Activated CD4-positive, alpha-beta T cell treated with anti-CD3 and anti-CD28 coated beads, Interleukin-2, Interleukin-4, amounts not matched to agents 100 ng/mL and 50 ng/mL, durations not matched to agents 16 hours and 8 hours (primary cell): ENCODE data around the gene IQCK.
A peak's percentile ranks its signal among the peaks of the same experiment; 100 is the strongest.

Source experiments
- DNase-seq: peaks from one replicate; pipeline ENCODE4 v3.0.0-alpha.2; 2020; ENCODE audit warnings: low spot score

IQCK gene

DNA sequence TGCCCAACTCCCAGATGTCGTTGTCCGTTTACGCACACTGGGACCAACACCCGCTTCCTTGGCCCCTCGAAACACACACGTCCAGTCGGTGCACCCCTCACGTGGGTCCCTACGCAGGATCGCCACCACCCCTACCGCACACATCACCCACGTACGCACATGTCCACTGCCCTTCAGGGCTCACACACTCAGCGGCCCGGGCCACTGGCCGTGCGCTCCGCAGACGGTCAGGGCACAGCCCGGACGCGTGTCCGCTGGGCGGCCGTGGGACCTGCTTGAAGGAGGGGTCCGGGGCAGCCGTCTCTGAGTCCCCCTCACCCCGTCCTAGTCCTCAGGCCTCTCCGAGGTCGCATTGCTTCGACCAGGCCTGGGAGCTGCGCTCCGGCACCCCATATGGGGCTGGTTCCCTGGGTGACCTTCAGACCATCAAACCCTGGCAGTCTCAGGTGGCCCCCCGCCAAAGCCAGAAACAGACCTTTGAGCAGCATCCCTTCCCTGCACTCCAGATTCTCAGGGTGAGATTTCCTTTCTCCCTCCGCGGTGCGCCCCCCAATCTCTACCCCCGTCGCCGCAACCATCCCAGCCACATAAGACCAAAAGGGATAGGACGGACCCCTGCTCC is 167.5 kb downstream of the IQCK start:
- DNase-seq: no peak

DNA sequence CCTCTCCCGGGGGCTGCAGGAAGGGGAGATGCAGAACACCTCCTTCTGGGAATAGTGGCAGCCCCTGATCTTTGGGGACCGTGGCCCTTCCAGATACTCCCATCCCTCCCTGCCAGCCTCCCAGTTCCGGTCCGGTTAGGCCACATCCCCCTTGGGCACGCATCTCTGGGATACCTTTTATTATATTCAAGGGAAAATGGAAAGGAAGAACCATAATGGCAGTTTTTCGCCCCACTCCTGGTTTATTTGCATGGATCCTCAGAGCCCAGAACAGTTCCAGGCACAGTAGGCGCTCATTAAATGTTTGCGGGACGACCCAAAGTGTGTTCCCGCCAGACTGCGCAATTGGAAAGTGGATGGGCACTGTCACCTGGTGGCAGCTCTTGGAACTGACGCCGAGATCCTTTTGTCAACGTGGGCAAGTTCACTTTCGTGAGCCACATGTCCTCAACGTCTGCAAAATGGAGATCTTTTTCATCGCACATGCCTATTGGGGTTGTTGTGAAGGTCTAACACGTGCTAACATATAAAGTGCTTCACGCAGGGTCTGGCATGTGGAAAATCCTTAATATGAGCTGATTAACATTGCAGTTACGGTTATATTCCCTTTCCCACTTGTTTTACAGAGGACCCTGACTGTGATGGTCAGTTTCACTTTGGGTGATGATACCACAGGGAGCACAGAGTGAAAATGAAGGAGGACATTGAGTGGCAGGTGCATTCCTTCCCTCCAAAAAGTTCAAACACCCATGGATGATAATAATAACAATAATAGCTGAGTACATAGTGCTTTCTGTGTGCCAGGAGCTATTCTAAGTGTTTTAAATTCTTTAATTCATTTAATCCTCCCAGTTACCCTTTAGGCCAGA is 168.2 kb downstream of the IQCK start:
- peak; percentile 83 for DNase-seq

DNA sequence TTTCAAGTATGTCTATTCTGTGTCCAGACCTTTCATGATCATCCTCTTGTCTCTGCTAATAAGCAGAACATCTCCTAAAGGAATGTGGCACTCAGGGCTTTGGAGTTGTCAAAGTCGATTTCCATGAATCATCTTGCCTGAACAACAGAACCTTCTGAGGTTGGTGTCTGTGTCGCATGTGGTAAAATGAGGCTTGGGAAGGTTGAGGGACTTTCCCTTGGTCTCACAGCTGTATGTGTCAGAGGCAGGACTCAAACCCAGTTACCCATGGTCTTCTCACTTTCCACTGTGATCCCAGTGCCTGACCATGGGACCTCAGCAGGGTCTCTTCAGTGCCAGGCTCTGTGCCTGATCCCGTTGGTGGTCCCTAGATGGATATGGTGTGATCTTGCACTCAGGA is 170.8 kb downstream of the IQCK start:
- DNase-seq: peak; percentile 3

DNA sequence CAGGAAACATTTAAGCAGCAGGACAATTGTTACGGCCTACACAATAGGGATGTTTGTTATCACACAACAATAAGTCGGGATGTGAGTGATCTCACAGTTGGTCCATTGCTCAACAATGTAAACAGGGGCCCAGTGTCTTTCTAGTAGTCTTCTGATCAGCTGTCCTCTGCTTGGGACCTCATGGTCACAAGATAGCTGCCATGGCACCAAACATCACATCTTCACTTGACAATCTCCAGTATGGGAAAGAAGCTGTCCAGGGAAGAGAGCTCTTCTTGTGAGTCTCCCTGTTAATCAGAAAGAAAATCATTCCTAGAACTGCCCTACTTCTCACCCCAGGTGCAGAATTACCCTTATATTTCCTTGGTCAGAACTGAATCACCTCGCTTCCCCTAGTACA is 172.8 kb downstream of the IQCK start:
- no peak for DNase-seq

DNA sequence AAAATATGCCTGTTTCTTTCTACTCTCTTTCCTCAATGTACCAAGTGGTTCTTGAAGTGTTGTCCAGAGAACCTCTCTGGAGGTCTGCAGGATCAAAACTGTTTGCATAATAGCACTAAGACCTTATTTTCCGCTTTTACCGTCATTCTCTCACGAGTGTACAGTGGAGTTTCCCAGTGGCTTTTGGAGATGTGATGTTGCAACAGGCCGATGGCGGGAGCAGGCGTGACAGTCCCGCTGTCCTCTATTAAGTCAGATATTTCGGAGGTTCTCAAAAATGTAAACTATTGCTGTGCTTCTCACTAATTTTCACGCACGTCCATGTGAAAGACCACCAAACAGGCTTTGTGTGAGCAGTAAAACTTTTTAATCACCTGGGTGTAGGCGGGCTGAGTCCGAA is 174.8 kb downstream of the IQCK start:
- no peak for DNase-seq

DNA sequence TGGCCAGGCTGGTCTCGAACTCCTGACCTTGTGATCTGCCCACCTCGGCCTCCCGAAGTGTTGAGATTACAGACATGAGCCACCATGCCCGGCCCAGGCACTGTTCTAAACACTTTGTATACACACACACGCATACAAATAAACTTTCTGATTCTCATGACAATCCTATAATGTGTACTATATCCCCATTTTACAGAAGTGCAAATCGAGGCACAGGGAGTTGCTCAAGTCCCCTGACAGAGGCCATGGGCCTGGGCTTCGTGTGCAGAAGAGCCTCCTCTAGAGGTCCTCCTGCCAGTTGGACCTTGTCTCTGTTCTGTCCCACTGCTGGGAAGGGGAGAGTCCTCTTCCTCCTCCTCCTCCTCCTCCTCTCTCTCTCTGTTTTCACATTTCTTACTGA is 176.5 kb downstream of the IQCK start:
- DNase-seq: no peak

DNA sequence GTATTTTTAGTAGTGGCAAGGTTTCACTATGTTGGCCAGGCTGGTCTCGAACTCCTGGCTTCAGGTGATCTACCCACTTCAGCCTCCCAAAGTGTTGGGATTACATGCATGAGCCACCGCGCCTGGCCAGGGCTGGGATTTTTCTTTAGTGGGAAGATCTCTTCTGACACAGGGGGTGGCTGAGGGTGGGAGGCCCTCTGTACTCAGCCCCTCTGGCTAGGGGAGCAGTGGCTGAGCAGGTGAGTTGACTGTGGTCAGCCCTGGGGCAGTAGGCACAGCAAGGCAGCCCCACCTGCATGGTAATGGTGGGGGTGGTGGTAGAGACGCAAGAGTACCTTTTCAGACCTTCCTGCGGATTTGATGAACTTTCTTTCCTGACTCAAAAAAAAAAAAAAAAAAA is 178.9 kb downstream of the IQCK start:
- no peak for DNase-seq

DNA sequence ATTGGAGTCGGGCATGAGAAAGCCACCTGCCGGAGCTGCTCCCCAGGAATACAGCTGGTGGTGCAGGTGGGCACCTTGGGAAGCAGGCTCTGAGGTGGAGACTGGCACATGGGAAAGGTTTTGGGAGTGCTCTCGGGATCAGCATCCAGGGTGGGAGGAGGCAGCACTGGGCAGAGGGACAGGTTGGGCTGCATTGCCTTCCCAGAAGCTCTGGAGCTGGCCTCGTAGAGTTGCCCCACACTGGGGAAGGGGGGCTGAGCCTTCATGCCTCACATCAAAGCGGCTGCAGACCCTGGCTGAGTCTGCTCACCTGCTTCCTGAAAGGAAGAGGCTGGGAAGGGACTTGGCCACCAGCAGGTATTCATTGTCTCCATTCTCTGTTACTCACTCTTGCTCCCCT is 180.1 kb downstream of the IQCK start:
- no peak for DNase-seq

DNA sequence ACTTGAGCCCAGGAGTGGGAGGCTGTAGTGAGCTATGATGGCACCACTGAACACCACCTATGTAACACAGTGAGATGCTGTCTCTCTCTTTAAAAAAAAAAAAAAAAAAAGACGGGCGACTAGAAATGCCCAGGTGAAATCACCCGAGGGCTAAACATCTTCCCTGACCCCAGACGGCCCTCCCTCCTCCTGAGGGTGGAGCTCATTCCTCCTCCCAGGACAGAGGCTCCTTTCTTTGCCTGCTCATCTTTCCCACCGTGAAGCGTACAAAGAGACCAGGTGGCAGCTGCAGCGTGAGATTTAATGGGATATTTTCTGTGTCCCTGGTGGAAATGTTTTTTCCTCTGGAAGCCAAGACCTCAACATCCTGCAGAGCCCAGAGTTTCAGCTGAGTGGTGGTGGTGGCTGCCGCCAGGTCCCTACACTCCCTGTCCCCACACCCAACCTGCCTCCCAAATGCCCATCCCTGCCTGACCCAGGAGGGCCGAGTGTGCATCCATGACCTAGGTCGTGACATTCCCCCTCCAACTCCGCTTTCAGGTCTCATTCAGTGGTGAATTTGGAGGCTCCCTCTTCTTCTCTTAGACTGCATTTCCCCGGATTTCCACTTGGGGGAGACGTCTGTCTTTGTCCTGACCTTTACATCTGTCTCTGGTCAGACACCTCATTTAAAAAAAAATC is 181.0 kb downstream of the IQCK start:
- peak; percentile 57 for DNase-seq

DNA sequence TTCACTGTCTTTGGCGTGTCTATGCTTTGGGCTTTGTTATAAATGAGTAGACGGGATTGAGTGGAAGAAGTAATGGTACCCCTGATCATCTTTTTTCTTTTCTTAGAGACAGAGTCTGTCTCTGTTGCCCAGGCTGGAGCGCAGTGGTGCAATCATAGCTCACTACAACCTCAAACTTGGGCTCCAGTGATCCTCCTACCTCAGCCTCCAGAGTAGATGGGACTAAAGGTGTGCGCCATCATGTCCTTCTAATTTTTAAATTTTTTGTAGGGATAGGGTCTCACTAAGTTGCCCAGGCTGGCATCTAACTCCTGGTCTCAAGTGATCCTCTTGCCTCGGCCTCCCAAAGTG is 181.5 kb downstream of the IQCK start:
- no peak for DNase-seq

DNA sequence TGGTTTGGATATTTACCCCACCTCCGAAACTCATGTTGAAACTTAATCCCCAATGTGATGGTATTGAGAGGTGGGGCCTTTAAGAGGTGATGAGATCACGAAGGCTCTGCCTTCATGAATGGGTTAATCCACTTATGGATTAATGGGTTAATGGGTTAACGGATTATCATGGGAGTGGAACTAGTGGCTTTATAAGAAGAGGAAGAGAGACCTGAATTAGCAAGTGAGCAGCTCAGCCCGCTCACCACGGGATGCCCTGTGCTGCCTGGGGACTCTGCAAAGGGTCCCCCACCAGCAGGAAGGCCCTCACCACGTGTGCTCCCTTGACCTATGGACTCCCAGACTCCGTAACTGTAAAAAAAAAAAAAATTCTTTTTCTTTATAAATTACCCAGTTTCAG is 183.1 kb downstream of the IQCK start:
- no peak for DNase-seq

DNA sequence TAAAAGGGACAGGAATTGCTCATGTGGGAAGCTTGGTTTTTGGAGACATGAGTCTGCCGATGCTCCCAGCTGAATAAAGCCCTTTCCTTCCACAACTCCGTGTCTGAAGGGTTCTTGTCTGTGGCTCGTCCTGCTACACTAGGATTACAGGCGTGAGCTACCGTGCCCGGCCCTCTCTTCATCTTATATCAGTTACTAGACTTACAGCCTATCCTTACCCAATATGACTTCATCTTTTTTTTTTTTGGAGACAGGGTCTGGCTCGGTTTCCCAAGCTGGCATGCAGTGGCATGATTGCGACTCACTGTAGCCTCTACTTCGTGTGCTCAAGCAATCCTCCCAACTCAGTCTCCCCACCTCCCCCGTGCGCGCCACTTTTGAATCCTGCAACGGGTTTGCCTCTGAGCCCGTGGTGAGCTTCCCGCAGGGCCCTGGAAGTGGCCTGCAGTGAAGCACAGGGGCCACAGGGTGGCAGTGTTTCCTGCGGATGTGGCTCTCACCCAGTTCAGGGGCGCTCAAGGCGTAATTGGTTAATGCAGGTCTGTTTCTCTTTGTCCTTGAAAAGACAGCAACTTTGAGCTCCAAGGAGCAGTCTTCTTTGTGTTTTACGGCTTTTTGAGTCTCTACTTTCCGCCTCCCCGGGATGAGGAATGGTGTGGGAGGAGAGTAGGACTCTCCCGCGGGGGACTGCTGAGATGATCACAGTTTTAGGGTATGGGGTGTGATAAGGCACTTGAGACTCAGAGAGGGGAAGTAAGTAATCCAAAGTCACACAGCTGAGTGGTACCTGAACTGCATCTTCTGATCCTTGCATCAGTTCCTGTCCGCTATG is 189.3 kb downstream of the IQCK start:
- peak; percentile 81 for DNase-seq
